Activated CD4-positive, alpha-beta T cell treated with anti-CD3 and anti-CD28 coated beads, Interleukin-2, amount 10 ng/mL, durations not matched to agents 24 days and 14 days (primary cell): ENCODE results near the gene GABPB2. TPM values are rescaled to one million over a fixed set of nuclear protein-coding genes. Genes with fewer than 3 reads are reported as not detected.

Experiments
- DNase-seq: peaks from one replicate; pipeline ENCODE4 v3.0.0; 2022
- H3K27ac Mint-ChIP-seq: one replicate; pipeline ENCODE4 v1.8.0; 2022; ENCODE audit warnings: mild to moderate bottlenecking, mixed read lengths
- H3K27me3 Mint-ChIP-seq: one replicate; pipeline ENCODE4 v1.8.0; 2022; ENCODE audit warnings: mixed read lengths
- H3K36me3 Mint-ChIP-seq: one replicate; pipeline ENCODE4 v1.8.0; 2022; ENCODE audit warnings: low read depth, mild to moderate bottlenecking, mixed read lengths
- H3K4me1 Mint-ChIP-seq: one replicate; pipeline ENCODE4 v1.8.0; 2021; ENCODE audit warnings: mixed read lengths
- H3K4me3 Mint-ChIP-seq: one replicate; pipeline ENCODE4 v1.8.0; 2022; ENCODE audit warnings: mild to moderate bottlenecking, moderate library complexity, mixed read lengths
- H3K9me3 Mint-ChIP-seq: one replicate; pipeline ENCODE4 v1.8.0; 2021; ENCODE audit warnings: mixed read lengths
- intact Hi-C: fragments of 100-400 bp; cut with micrococcal nuclease; formaldehyde crosslinking; loops from one replicate; pipeline ENCODE4 v1.15.1; 2023
- total RNA-seq: library from RNA; stranded (reverse); gene quantifications from 2 replicates; pipeline ENCODE4 v1.2.3, GENCODE V29; 2022

Gene GABPB2
- total RNA-seq, 1 donor from 2014 or later, result 19.4 TPM

GRCh38 chr1:151131701-151132334 lies 61.3 kb downstream of the GABPB2 start:
- H3K27me3 Mint-ChIP-seq, result peaks cover 7% of the 10 kb centered on the region
- no peak for DNase-seq
- peak overlapping the region; percentile 40 for H3K27ac Mint-ChIP-seq
- peaks cover 2% of the 10 kb centered on the region for H3K36me3 Mint-ChIP-seq
- peak overlapping the region; percentile 70 for H3K4me3 Mint-ChIP-seq
- intact Hi-C loops, result loop anchor here (2.0 kb wide), 2 partner anchors 15 to 25 kb away; partner anchors contain the start of genes SEMA6C and TNFAIP8L2
- no peaks in the 10 kb centered on the region for H3K9me3 Mint-ChIP-seq
- peaks cover 6% of the 10 kb centered on the region for H3K4me1 Mint-ChIP-seq

- Mint-ChIP-seq H3K4me3 (no peak overlapping the region), H3K9me3 (no peaks in the 10 kb centered on the region), H3K27ac (no peak overlapping the region), H3K4me1 (peaks cover 6% of the 10 kb centered on the region), H3K27me3 (peaks cover 7% of the 10 kb centered on the region), H3K36me3 (peaks cover 2% of the 10 kb centered on the region)
- no peak for DNase-seq
- intact Hi-C loops, result no loop called here
Measured at GRCh38 chr1:151132335-151133017, 61.9 kb downstream of the GABPB2 start.

- H3K27ac Mint-ChIP-seq, result no peak overlapping the region
- H3K4me1 Mint-ChIP-seq, result peaks cover 6% of the 10 kb centered on the region
- peaks cover 2% of the 10 kb centered on the region for H3K36me3 Mint-ChIP-seq
- intact Hi-C loops, result no loop called here
- H3K9me3 Mint-ChIP-seq, result no peaks in the 10 kb centered on the region
- no peak for DNase-seq
- peaks cover 7% of the 10 kb centered on the region for H3K27me3 Mint-ChIP-seq
- no peak overlapping the region for H3K4me3 Mint-ChIP-seq
Measured at GRCh38 chr1:151133018-151133806, 62.7 kb downstream of the GABPB2 start.

GRCh38 chr1:151134396-151134795 lies 63.8 kb downstream of the GABPB2 start:
- H3K27ac Mint-ChIP-seq, result no peak overlapping the region
- H3K9me3 Mint-ChIP-seq, result no peaks in the 10 kb centered on the region
- H3K36me3 Mint-ChIP-seq, result no peaks in the 10 kb centered on the region
- H3K4me3 Mint-ChIP-seq, result no peak overlapping the region
- DNase-seq, result no peak
- intact Hi-C loops, result no loop called here
- H3K4me1 Mint-ChIP-seq, result peaks cover 6% of the 10 kb centered on the region
- peaks cover 7% of the 10 kb centered on the region for H3K27me3 Mint-ChIP-seq

GRCh38 chr1:151134991-151135390 lies 64.4 kb downstream of the GABPB2 start:
- intact Hi-C loops, result no loop called here
- no peak overlapping the region for H3K27ac Mint-ChIP-seq
- peaks cover 6% of the 10 kb centered on the region for H3K4me1 Mint-ChIP-seq
- no peaks in the 10 kb centered on the region for H3K9me3 Mint-ChIP-seq
- no peak overlapping the region for H3K4me3 Mint-ChIP-seq
- H3K36me3 Mint-ChIP-seq, result no peaks in the 10 kb centered on the region
- peaks cover 7% of the 10 kb centered on the region for H3K27me3 Mint-ChIP-seq
- DNase-seq, result no peak

- Mint-ChIP-seq H3K27me3 (peaks cover 4% of the 10 kb centered on the region), H3K36me3 (no peaks in the 10 kb centered on the region), H3K27ac (no peak overlapping the region), H3K4me3 (no peak overlapping the region), H3K9me3 (no peaks in the 10 kb centered on the region), H3K4me1 (peaks cover 6% of the 10 kb centered on the region)
- intact Hi-C loops, result no loop called here
- peak; percentile 59 for DNase-seq
Measured at GRCh38 chr1:151135433-151136385, 65.1 kb downstream of the GABPB2 start.

GRCh38 chr1:151137789-151138188 lies 67.2 kb downstream of the GABPB2 start:
- Mint-ChIP-seq H3K4me3 (no peak overlapping the region), H3K36me3 (no peaks in the 10 kb centered on the region), H3K27me3 (no peaks in the 10 kb centered on the region), H3K4me1 (no peaks in the 10 kb centered on the region), H3K9me3 (no peaks in the 10 kb centered on the region), H3K27ac (no peak overlapping the region)
- no peak for DNase-seq
- intact Hi-C loops, result no loop called here

GRCh38 chr1:151142411-151143056 lies 72.0 kb downstream of the GABPB2 start:
- Mint-ChIP-seq H3K27ac (no peak overlapping the region), H3K27me3 (peaks cover 10% of the 10 kb centered on the region), H3K4me3 (no peak overlapping the region), H3K4me1 (peaks cover 12% of the 10 kb centered on the region), H3K9me3 (no peaks in the 10 kb centered on the region), H3K36me3 (no peaks in the 10 kb centered on the region)
- intact Hi-C loops, result no loop called here
- DNase-seq, result no peak

GRCh38 chr1:151143057-151143435 lies 72.5 kb downstream of the GABPB2 start:
- intact Hi-C loops, result no loop called here
- DNase-seq, result no peak
- Mint-ChIP-seq H3K9me3 (no peaks in the 10 kb centered on the region), H3K4me1 (peaks cover 14% of the 10 kb centered on the region), H3K36me3 (no peaks in the 10 kb centered on the region), H3K27me3 (peaks cover 13% of the 10 kb centered on the region), H3K27ac (no peak overlapping the region), H3K4me3 (no peak overlapping the region)

- no peak overlapping the region for H3K27ac Mint-ChIP-seq
- peaks cover 14% of the 10 kb centered on the region for H3K4me1 Mint-ChIP-seq
- H3K36me3 Mint-ChIP-seq, result no peaks in the 10 kb centered on the region
- no peak for DNase-seq
- peaks cover 16% of the 10 kb centered on the region for H3K27me3 Mint-ChIP-seq
- no peaks in the 10 kb centered on the region for H3K9me3 Mint-ChIP-seq
- intact Hi-C loops, result no loop called here
- H3K4me3 Mint-ChIP-seq, result no peak overlapping the region
Measured at GRCh38 chr1:151143986-151144385, 73.4 kb downstream of the GABPB2 start.

GRCh38 chr1:151144474-151145303 lies 74.1 kb downstream of the GABPB2 start:
- intact Hi-C loops, result no loop called here
- no peaks in the 10 kb centered on the region for H3K9me3 Mint-ChIP-seq
- peaks cover 16% of the 10 kb centered on the region for H3K27me3 Mint-ChIP-seq
- H3K4me1 Mint-ChIP-seq, result peaks cover 14% of the 10 kb centered on the region
- H3K27ac Mint-ChIP-seq, result no peak overlapping the region
- no peaks in the 10 kb centered on the region for H3K36me3 Mint-ChIP-seq
- no peak overlapping the region for H3K4me3 Mint-ChIP-seq
- DNase-seq, result peak; percentile 60

GRCh38 chr1:151145304-151146071 lies 74.9 kb downstream of the GABPB2 start:
- H3K4me1 Mint-ChIP-seq, result peaks cover 14% of the 10 kb centered on the region
- intact Hi-C loops, result loop anchor here (1.0 to 2.0 kb wide), 2 partner anchors 11 to 15 kb away; partner anchors contain the start of gene TNFAIP8L2
- H3K4me3 Mint-ChIP-seq, result peak overlapping the region; percentile 90
- H3K27me3 Mint-ChIP-seq, result peaks cover 18% of the 10 kb centered on the region
- no peaks in the 10 kb centered on the region for H3K9me3 Mint-ChIP-seq
- H3K36me3 Mint-ChIP-seq, result no peaks in the 10 kb centered on the region
- no peak overlapping the region for H3K27ac Mint-ChIP-seq
- peak; percentile 78 for DNase-seq
